ENCODE data around the gene SFMBT2.

SFMBT2 gene

DNA sequence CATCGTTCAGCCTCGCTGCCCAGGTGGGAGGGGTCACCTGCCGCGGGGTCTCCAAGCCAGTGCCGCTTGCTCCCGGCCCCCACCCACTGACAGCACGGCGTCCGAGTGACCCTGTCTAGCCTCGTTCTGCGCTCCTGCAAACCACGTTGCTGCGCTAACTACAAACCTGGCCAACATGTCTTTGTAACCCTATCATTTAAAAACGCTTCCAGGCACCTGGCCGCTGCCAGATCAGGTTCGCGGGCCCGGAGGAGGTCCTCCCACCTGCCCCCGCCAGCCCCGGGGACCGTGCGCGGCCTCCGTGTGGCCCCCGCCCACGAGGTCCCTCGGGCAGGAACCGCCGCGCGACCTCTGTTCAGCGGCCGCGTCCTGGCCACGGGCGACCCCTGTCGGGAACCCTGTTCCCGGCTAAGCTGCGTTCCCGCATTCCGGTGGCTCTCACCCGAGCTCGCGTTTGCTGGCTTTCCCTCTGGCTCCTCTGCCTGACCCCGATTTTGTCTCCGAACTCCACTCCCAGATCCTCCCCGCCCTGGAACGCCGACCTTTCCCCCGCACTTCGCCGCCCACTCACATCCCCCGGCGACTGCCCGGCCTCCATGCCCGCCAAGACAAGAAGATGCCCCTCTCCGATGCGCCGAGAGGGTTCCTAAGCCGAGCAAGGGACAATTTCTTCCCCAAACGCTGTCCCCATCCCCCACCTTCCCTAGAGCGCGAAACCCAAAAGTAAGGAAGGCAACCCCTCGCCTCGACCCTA is 2.4 kb downstream of the SFMBT2 start:
- TF ChIP-seq ZFX (IDR thresholded peaks at IDR 0.05; ENCODE audit: borderline replicate concordance), result no peak
- TF ChIP-seq, protein P1, sequence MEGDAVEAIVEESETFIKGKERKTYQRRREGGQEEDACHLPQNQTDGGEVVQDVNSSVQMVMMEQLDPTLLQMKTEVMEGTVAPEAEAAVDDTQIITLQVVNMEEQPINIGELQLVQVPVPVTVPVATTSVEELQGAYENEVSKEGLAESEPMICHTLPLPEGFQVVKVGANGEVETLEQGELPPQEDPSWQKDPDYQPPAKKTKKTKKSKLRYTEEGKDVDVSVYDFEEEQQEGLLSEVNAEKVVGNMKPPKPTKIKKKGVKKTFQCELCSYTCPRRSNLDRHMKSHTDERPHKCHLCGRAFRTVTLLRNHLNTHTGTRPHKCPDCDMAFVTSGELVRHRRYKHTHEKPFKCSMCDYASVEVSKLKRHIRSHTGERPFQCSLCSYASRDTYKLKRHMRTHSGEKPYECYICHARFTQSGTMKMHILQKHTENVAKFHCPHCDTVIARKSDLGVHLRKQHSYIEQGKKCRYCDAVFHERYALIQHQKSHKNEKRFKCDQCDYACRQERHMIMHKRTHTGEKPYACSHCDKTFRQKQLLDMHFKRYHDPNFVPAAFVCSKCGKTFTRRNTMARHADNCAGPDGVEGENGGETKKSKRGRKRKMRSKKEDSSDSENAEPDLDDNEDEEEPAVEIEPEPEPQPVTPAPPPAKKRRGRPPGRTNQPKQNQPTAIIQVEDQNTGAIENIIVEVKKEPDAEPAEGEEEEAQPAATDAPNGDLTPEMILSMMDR (IDR thresholded peaks at IDR 0.05), result peak; percentile 84

DNA sequence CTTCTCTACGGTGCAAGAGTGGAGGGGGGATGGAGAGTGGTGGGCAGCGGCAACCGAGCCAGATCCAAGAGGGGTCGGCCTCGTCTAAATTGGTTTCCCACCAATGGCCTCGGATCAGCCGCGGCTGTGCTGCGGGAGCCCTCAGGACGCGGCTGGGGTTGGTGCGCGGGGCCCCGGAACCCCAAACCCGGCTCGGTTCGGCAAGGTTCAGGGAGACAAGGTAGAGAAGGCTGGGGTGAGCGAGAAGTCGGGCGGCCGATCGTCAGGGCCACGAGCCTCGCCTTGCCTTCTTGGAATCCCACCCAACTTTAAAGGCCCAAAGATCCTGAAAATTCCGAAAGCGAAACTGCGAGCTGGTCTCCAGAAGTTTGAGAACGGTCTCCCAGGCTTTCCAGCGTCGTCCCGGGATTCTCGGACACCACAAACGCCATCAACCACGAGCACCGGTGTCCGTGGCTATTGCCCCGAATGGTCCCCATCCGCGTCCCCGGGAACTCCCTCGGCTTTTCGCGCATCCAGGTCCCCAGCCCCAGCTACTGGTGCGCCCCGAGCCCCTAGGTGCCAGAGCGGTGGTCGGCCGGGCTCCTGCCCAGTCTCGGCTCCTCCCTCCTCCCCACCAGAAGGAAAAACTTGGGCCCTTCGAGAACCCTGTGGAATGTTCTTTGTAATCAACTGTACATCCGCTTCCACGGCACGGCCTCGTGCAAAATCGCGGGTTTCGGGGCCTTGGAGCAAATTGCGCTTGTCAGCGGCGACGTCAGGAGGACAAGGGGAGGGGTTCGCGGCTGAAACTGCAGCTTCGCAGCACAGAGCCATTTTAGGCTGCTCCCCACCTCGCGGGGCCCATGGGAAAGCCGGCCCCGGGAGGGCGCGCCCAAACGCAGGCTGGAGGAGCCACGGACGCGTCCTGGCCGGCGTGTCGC is 3.2 kb downstream of the SFMBT2 start:
- H3K27ac ChIP-seq, result no peak overlapping the region
- TF ChIP-seq, protein P1 (IDR thresholded peaks at IDR 0.05), result no peak
- no peak for TF ChIP-seq ZFX (IDR thresholded peaks at IDR 0.05; ENCODE audit: borderline replicate concordance)

More for the DNA sequence above, 2.4 kb downstream of the SFMBT2 start:
- no peak overlapping the region; the same call in 1 of the 2 replicates for H3K27ac ChIP-seq

DNA sequence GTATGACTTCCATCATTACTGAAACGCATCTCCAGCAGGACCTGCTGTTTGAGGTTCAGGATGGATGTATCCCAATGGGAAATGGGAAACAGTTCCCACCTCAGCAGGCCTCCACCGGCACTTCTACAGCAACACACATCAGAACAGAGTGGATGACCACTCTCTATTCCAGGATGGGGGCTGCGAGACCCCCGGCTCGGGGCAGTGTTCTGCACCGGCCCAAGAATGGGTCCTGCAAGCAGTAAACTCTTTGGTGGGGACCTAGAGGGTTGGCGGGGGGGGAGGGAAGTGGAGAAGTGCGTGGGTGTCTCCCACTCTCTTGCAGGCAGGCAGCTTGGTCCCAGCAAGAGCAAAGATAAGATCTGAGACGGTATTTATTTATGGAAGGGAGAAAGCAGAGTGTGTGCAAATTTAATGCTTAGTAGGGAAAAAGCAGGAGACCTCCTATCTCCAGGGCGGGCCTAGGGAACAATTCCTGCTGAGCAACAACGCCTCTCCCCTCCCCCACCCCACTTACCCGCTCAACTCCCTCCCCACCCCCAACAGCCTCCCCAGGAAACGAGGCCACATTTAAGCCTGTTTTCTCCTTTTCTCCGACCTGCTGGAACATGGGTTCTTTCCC is 4.0 kb downstream of the SFMBT2 start:
- TF ChIP-seq, protein P1 (IDR thresholded peaks at IDR 0.05), result no peak
- no peak for TF ChIP-seq ZFX (IDR thresholded peaks at IDR 0.05; ENCODE audit: borderline replicate concordance)
- no peak overlapping the region for H3K27ac ChIP-seq

DNA sequence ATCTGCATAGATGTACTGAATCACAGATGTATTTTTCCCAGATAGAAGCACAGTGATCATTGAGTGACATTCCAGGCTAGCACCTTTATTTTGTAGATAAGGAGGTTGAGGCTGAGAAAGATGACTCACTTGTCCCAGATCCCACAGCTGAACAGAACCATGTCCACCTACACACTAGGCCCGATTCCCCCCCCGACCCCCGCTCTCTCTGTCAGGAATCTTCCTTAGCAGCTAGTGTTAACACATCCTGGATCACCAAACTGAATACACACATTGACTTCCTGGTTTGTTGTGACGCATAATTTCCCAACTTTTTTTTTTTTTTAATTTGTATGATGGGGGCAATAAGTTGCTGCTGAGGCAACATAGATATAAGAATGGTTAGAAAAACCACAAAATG is 5.2 kb downstream of the SFMBT2 start:
- H3K27ac ChIP-seq, result no peak overlapping the region
- TF ChIP-seq, protein P1 (IDR thresholded peaks at IDR 0.05), result no peak
- no peak for TF ChIP-seq ZFX (IDR thresholded peaks at IDR 0.05; ENCODE audit: borderline replicate concordance)

DNA sequence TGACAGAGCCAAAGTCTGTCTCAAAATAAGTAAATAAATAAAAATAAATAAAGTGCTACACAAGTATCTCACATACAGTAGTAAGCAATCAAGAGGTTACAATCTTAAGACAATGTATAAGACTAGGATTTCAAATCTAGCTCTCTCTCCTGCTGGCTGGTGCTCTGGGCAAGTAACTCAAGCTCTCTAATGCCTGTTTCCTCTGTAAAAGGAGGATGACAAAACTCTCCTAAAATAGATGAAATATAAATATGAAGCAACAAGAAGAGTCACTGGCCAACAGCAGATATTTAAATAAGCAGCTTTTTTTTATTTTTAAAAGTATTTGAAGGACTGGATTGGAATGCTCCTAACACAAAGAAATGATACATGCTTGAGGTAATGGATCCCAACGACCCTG is 7.2 kb downstream of the SFMBT2 start:
- TF ChIP-seq, protein P1 (IDR thresholded peaks at IDR 0.05), result no peak
- TF ChIP-seq ZFX (IDR thresholded peaks at IDR 0.05; ENCODE audit: borderline replicate concordance), result no peak
- H3K27ac ChIP-seq, result no peak overlapping the region

DNA sequence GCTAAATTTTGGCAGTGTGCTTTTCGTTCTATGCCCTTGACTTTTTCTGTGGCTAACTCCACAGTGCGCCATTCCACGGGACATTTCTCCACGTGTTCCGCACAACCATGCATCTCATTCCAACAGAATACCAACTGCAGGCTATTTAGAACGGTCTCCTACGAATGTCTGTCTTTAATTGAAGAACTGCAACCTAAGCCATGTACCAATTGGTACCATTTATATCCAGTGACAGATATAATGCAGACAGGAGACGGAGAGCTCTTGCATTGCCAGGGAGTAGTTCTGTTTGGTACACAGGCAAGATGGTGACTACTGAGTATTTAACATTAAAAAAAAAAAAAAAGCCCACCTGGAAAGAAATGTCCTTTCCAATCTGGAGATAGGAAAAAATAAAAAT is 9.1 kb downstream of the SFMBT2 start:
- TF ChIP-seq ZFX (IDR thresholded peaks at IDR 0.05; ENCODE audit: borderline replicate concordance), result no peak
- TF ChIP-seq, protein P1 (IDR thresholded peaks at IDR 0.05), result no peak
- H3K27ac ChIP-seq, result no peak overlapping the region
